LNCAP (cell line): Measurements from ENCODE around the gene GRB7.

Source experiments
- TF ChIP-seq, protein P1 (sequence below): fragments of 450-650 bp; IDR thresholded peaks from 2 replicates; pipeline ENCODE4 v1.5.1; 2017; ENCODE audit warnings: mild to moderate bottlenecking

Gene GRB7

DNA sequence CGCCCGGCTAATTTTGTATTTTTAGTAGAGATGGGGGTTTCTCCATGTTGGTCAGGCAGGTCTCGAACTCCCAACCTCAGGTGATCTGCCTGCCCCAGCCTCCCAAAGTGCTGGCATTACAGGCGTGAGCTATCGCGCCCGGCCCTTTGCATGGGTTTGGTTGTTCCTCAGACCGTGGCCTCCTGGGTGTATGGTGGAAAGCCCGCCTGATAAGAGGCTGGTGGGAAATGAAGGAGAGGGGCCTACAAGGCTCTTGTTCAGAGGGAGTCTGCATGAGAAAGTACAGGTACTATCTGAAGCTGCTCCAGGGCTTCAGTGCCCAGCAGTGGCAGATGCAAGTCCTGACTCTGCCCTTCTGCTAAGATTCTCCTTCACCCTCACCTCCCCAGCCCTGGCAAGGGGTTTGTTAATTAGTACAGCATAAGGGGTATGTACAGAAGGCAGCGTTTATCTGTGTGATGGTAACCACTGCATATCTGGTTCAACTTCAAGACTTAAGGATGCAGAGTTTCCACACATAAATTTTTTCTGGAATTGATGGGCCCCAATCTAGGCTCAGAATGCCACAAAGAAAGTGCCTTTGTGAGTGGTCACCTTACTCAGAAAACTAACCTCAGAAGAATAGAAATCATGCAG is 24.2 kb downstream of the GRB7 start:
- TF ChIP-seq, protein P1, sequence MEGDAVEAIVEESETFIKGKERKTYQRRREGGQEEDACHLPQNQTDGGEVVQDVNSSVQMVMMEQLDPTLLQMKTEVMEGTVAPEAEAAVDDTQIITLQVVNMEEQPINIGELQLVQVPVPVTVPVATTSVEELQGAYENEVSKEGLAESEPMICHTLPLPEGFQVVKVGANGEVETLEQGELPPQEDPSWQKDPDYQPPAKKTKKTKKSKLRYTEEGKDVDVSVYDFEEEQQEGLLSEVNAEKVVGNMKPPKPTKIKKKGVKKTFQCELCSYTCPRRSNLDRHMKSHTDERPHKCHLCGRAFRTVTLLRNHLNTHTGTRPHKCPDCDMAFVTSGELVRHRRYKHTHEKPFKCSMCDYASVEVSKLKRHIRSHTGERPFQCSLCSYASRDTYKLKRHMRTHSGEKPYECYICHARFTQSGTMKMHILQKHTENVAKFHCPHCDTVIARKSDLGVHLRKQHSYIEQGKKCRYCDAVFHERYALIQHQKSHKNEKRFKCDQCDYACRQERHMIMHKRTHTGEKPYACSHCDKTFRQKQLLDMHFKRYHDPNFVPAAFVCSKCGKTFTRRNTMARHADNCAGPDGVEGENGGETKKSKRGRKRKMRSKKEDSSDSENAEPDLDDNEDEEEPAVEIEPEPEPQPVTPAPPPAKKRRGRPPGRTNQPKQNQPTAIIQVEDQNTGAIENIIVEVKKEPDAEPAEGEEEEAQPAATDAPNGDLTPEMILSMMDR: no peak

- TF ChIP-seq, protein P1: no peak
These were observed 25.5 kb downstream of the GRB7 start for GRCh38 chr17:39763051-39763820.

DNA sequence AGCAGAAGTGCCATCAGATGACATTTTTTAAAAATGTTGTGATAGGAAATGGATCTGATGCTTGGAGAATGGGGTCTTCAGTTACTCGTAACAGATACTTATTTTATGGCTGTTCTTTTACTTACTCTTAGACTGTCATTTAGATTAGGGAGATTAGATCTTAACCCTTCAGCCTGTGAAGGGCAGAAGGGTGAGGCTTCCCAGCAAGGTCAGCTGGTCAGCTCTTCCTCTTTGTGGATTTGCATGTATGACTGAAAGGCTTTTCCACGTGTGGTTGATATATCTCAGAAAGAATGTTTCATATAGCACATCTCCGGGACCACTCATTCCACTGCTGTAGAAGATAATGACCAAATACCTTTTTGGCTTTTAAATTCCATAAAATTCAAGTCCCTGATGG is 27.4 kb downstream of the GRB7 start:
- TF ChIP-seq, protein P1: no peak

DNA sequence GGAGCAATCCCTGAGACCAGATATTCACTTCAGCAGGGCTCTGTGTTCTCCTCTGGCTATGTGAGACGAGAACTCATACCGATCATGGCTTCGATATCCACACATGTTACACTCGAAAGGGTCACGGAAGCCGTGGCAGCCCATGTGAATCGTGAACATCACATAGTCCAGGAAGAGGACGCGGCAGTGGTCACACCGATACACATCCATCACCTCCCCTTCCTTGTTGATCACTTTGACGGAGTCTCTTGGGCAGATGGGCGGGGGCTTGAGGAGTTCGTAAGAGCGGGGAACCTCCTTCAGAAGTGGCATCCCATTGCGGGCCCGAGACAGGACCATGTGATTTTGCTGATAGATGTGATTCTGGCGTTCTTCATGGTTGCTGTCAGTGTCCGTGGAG is 28.0 kb downstream of the GRB7 start:
- TF ChIP-seq, protein P1: no peak

- TF ChIP-seq, protein P1: no peak
These were observed 29.4 kb downstream of the GRB7 start for GRCh38 chr17:39767147-39767546.

DNA sequence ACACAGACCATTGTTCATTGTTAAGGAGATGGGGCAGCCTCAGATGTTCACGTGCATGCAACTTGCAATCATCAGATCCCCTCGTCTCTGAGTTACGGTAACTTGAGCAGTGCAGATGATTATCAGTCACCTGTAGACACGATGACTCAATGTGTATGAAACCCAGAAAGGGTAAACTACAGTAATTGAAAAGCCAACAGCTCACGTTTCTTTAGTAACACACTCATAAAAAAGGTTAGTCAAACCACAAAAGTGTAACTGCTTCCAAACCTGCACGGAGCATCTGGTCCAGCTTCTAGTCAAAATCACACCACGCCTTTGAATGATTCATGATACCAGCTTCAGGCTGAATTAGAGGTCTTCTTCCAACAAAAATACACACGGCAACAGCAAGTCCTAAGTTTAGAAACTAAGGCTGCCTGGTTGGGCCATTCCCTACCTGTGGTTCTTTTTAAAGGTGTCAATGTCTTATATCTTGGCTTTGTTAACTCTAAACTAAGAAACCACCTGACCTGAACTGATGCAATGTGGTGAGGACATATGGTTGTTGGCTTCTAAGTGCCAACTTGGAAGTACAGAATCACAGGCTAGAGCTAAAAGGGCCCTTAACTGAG is 32.3 kb downstream of the GRB7 start:
- TF ChIP-seq, protein P1: no peak

DNA sequence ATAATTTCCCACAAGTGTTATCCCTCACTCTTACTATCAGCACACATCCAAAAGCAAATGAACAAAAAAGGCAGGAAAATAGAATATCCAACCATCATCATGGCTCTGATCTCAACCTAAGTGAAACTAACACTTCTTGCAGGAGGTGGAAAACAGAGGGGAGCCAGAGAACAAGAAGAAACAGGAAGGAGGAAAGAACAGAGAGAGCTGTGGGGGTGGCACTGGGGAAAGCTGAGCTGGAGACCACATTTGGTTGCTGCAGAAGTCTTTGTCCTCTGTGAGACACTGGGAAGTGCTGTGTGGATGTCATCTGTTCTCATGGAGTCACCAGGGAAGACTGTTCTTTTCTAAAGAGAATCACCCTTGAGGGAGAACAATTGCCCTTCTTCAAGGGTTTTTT is 34.7 kb downstream of the GRB7 start:
- TF ChIP-seq, protein P1: no peak
